SHP77 (cell line): ENCODE data around the gene SLC9A3.
A peak's percentile ranks its signal among the peaks of the same experiment; 100 is the strongest.

Experiments
- DNase-seq, 2 experiments: peaks; one replicate each; lab custom pipeline; 2025; lab: John Stamatoyannopoulos, UW

SLC9A3 gene

GRCh38 chr5:442335-443238 lies 81.7 kb downstream of the SLC9A3 start, which contains the start of gene EXOC3:
Gene EXOC3, plus strand, starts transcription at chr5:443176. Its CDS starts 3,030 bp downstream, at chr5:446206.
- peak; percentile 61 to 82 for DNase-seq

- DNase-seq: no peak
These were observed 82.3 kb downstream of the SLC9A3 start for GRCh38 chr5:441996-442334.

DNA sequence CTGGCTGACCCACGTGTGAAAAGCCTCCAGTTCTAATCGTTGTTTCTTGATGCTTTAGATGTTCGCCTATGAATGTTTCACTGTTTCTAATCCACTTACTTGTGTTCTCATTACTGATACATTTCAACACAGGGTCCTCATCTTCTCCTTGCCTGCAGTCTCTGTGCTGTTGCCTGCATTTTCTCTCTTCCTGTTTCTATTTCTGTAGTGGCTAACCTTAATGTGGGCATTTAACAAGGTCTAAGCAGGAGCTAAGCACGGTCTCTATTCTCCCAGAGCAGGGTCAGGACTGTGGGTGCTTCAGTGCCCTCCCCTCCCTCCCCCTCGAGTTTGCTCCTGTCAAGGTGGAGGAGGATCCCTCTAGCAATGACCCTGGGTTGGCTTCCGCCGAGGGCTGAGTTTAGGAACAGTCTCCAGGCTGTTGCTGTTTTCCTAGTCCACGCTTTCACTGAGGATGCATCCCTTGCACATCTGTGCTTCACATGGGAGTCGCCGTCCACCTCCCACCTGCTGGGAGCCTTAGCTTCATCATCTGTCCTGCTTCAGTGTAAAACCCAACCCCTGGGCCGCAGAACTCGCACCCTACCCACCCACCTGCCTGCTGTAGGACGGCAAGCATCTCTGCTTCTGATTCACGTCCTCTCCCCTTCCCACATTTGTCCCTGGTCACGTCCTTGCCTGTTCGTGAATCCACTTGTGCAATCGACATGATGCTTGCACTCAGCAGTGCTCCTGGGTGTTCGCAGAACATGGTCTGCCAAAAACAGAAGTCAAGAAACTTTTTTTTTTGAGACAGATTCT lies 83.6 kb downstream of the SLC9A3 start:
- DNase-seq: no peak

DNA sequence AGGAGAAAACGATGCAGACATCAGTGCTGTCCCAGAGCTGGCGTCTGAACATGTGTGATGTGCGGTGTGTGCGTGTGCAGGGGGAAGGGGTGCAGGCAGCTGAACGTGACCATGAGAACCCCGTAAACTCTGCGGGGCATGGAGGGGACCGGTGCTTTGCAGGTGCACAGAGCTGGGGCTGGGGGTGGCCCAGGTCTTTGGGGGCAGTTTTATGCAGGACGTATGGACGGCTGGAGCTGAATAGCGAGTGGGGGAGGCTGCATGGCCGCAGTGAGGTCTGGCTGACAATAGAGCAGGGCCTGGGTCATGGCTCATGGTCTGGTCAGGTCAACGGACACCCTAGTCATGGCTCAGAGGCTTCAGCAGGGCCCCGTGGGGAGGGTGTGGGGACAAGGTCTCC lies 84.6 kb downstream of the SLC9A3 start:
- no peak for DNase-seq

GRCh38 chr5:439181-439580 lies 85.1 kb downstream of the SLC9A3 start:
- no peak for DNase-seq

- no peak for DNase-seq
These were observed 85.7 kb downstream of the SLC9A3 start for GRCh38 chr5:438481-438981.

- no peak for DNase-seq
These were observed 86.9 kb downstream of the SLC9A3 start for GRCh38 chr5:437281-437771.

GRCh38 chr5:436641-436975 lies 87.6 kb downstream of the SLC9A3 start:
- DNase-seq: no peak

DNA sequence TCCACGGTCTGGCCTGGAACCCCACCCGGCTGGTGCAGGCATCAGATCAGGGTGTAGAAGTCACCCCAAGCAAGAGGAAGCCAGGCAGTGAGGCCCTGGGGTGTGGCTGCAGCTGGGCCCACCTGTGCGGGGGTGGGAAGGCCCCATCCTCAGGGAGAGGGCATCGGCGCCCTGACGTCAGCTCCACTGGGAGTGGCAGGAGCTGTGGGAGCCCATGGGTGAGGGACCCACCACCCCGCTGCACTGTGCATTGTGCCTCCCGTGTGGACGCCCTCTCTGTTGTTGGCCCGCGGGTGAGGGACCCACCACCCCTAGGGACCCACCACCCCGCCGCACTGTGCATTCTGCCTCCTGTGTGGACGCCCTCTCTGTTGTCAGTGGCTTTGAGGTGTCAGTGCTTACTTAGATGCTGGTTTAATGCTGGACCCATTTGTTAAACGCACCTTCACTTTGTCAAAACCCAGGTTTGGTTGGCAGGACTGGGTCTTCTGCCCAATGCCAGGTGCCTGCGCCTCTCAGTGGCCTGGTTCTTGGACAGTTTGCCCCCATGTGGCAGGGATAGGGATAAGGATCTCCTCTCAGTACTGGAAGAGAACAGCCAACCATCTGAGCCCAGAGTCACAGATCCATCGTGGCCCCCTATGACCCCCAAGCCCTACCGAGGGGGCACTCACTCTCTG lies 88.1 kb downstream of the SLC9A3 start:
- DNase-seq: peak; percentile 36 to 72

- DNase-seq: no peak
These were observed 89.0 kb downstream of the SLC9A3 start for GRCh38 chr5:435156-435790.

DNA sequence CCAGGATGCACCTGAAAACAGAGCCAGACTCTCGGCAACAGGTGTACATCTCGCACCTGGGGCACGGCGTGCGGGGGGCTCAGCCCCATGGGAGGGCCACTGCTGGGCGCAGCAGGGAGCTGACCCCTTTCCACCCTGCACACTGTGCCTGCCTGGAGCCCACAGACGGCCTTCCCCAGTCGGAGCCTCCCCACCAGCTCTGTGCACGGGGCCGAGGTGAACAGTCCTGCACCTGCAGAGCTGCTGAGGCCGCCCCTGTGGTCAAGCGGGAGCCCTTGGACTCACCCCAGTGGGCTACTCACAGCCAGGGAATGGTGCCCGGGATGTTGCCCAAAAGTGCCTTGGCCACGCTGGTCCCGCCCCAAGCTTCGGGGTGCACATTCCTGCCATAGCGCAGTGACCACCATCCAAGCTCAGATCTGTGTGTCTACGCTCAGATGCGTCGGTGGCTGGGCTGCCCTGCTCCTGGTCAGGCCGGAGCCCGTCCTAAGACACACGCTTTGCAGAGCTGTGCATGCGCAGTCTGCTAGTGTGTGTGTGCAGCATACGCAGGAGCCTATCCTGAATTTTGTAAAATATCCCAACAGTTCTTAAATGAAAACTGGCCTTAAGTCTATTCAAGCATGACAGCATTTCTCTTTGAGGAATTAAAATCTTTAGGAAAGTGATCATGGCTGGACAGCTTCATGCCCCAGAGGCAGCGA lies 89.7 kb downstream of the SLC9A3 start:
- DNase-seq: no peak

DNA sequence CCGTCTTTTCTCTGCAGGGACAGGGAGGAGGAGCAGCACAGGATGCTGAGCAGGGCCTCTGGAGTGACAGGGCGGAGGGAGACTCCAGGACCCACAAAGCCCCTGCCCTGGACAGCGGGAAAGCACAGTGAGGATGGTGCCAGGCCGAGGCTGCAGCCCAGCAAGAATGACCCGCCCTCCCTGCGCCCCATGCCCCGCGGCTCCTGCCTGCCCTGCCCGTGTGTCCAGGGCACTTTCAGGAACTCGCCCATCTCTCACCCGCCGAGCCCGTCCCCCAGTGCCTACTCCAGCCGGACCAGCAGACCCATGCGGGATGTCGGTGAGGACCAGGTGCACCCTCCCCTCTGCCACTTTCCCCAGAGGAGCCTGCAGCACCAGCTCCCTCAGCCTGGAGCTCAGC lies 90.4 kb downstream of the SLC9A3 start:
- no peak for DNase-seq

- DNase-seq: no peak
These were observed 91.1 kb downstream of the SLC9A3 start for GRCh38 chr5:432928-433791.

- no peak for DNase-seq
These were observed 91.9 kb downstream of the SLC9A3 start for GRCh38 chr5:432201-432927.

GRCh38 chr5:431711-432050 lies 92.6 kb downstream of the SLC9A3 start:
- DNase-seq: no peak

DNA sequence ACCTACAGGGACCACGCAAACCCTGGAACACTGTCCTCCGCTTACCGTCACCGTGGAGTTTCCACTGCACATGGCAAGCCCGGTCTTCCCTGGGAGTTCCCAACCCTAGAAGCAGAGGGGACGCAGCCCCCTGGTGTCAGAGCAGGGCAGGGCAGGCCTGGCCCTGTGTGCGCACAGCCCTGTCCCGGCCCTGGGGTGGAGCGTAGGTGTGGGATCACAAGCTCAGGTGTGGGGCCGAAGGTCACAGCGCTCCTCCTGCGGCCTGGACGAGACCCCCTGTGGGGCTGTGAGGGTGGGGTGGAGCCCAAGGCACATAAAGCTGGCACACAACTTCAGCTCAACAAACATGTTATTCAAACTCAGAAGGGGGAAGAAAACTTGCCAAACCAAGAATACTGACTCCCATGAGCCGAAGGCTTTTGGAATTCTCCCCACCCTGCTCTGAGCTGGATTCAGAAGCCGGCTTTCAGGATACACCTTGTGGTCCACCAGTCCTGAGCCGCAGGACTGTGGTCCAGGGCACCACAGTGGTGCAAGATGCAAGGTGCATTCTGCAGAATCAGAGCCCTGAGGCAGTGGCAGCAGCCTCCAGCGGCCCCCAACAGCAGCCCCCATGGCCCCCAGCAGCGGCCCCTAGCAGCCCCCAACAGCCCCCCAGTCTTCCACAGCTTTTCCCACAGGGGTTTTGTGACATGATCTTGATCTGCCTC lies 93.1 kb downstream of the SLC9A3 start:
- peak; percentile 71 to 72 for DNase-seq

- no peak for DNase-seq
These were observed 93.9 kb downstream of the SLC9A3 start for GRCh38 chr5:430214-430925.

DNA sequence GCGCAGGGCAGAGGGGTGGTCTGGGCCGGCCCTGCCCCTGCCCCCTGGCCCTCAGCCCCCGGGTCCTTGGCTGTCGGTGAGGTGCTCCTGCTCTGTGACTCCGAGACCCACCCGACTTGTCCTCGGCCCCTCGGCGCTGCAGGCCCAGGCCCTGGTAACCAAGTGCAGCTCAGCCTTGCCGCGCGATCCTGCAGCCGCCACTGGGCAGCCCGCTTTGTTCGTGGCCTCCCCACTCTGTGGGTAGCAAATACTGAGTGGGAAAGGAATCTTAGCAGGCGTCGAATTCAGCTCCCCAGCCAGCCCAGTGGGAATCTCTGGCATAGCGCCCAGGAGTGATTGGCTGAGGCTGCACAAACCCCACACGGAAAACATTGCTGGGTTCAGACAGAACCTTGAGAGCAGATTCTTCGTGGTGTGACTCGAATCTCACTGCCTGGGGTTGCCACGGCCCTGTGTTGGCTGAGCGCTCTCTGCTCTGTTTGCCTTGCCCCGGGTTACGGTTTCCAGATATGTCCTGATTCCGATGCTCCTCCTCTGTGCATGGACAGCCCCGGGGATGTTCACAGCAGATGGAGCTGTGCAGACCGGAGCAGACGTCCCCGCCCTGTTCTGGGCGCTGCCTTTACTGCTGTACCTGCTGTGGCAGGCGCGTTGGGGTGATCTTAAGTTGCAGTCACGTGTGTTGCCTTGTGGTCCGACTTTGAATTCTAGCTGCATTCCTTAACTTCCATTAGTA lies 94.6 kb downstream of the SLC9A3 start:
- no peak for DNase-seq
